GM18511 (cell line): ENCODE measurements around the gene PI4KB.
"Not testable (repeated sequence)": the region's sequence is repeated elsewhere in the genome, so short reads cannot be mapped to it uniquely, and the experiment has no call there.

Experiments used
- ATAC-seq: cut with Tn5 transposase; IDR thresholded peaks from one replicate; pipeline ENCODE4 v1.9.1; 2021; ENCODE audit warnings: mild to moderate bottlenecking, moderate library complexity; ENCODE audit not compliant: unreplicated experiment

PI4KB gene

GRCh38 chr1:151327223-151327902 lies at the start of gene PI4KB:
PI4KB (minus strand) TSS chr1:151327416; CDS start chr1:151316481, 10,935 bp downstream.
- ATAC-seq, result peak; percentile 83

DNA sequence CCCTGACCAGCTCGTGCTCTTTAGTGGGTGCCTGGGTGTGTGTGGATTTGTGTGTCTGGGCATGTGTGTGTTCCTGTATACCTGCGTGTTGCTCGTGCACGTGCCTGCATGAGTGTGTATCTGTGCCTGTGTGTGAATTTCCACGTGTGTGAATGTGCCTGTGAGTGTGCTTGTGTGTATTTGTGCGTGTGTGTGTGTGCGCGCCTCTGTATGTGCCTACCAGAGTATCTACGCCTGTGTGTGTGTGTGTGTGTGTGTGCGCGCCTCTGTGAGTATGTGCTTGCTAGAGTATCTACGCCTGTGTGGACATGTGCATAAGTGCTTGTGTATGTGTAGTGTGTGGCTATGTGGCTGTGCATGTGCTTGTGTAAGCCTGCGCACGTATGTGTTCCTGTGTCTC lies 46.0 kb upstream of the PI4KB start:
- no peak for ATAC-seq

- ATAC-seq, result no peak
These were observed 45.1 kb upstream of the PI4KB start, which contains the start of gene SELENBP1 for GRCh38 chr1:151372058-151372934. SELENBP1 (minus strand) TSS chr1:151372705; CDS start chr1:151372641, 64 bp downstream.

- ATAC-seq, result no peak
These were observed 44.3 kb upstream of the PI4KB start for GRCh38 chr1:151371370-151372057.

DNA sequence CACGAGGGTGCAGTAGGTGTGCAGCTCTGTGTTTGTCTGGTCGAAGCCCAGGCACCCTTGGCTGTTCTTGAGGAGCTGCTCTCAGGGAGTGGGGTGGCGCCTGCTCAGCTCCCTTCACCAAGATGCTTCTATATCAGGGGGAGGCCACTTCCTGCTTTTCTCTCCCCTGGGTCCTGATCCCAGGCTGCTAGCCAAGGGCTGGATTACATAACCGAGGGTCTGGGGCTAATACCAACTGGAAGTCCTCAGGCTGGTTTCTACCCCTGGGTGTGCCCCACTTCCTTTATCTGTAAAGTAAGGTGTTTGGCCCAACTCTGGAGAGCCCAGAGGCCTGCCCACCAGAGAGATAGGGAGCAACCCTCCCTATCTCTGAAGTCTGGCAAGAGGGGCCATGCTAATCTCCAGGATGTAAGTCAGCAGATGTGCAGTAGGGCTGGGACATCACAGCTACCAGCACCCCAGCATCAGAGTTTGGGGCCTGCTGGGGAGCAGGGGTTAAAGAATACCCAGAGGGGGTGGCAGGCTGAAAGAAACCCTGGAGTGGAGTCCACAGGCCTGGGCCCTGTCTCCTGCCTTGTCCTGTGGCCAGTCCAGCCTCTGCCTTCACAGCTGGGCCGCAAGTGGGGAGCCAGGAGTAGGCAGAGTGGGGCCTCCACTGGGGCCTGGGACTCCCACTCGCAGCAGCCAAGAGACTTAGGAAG lies 43.1 kb upstream of the PI4KB start:
- ATAC-seq, result no peak

- no peak for ATAC-seq
These were observed 42.4 kb upstream of the PI4KB start for GRCh38 chr1:151369621-151370048.

DNA sequence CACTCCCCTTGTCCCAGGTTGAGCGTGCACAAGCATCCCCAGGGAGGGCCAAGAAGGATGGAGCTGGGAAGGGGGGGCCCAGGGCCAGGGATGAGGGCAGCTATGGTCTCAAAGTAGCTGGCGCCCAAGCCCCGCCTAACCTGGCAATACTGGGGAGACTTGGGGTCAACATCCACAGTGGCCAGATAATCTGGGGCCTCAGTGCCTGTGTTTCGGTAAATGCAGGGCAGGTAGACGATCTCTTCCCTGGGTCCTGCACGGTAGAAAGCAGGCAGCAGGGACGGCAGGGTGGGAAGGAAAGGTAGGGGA lies 42.0 kb upstream of the PI4KB start:
- ATAC-seq, result no peak

GRCh38 chr1:151368393-151369301 lies 41.4 kb upstream of the PI4KB start:
- no peak for ATAC-seq

- no peak for ATAC-seq
These were observed 40.6 kb upstream of the PI4KB start for GRCh38 chr1:151367658-151368392.

DNA sequence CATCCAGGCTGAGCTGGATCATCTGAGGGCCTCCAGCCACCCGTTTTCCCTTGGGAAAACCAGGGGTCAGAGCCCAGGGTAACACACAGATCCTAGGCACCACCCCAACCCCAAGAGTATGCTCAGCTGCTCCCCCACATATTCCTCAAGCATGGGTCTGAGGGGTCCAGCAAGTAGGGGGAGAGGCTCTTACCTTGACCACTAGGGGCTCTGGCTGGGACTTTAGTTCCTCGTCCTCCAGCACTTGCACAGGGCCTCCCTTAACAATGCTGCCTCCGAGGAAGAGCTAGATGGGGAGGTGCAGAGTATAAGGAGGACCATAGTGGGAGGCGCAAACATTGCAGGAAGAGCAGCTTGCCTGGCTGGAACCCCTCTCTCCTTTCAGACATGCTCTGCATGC lies 37.8 kb upstream of the PI4KB start:
- ATAC-seq, result no peak

- ATAC-seq, result no peak
These were observed 35.3 kb upstream of the PI4KB start for GRCh38 chr1:151362308-151363155.

DNA sequence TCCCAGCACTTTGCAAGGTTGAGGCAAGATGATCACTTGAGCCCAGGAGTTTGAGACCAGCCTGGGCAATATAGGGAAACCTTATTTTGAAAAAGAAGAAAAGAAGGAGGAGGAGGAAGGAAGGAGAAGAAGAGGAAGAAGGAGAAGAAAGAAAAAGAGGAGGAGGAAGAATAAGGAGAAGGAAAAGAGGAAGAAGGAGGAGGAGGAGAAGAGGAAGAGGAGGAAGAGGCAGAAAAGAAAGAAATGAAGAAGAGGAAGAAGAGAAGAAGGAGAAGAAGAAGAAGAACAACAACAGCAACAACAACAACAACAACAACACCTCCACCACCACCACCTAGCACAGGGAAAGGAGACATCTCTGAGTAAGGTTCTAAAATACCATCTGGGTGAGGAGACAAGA lies 34.7 kb upstream of the PI4KB start:
- ATAC-seq, result no peak

GRCh38 chr1:151356696-151357095 lies 29.5 kb upstream of the PI4KB start:
- ATAC-seq, result no peak

DNA sequence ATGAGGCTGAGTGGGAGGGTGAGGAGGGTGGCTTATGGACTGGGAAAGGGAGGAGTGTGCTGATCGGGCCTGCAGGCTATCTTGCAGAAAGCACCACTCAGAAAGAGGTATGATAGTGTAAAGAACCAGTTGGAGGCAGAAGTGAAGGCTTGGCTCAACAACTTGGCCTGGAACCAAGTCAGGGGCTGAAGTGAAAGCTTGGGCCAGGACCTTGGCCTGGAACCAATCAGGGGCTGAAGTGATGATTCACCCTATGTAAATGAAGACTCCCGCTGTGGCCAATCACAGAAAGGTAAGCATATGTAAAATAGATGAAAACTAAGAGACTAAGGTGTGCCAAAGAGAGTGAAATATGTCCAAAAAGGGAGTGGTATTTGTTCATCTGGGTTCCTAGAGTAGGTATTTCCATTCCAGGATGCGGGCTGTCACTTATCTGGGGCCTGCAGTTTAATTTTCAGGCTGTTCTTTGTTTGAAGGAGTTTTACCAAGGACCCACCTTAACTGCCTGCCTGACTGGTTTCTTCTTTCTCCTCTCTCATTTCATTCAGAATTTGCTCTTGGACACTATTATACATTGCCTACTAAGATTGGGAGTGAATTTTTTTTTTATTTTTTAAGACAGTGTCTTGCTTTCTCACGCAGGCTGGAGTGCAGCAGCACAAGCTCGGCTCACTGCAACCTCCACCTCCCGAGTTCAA lies 25.0 kb upstream of the PI4KB start:
- no peak for ATAC-seq

DNA sequence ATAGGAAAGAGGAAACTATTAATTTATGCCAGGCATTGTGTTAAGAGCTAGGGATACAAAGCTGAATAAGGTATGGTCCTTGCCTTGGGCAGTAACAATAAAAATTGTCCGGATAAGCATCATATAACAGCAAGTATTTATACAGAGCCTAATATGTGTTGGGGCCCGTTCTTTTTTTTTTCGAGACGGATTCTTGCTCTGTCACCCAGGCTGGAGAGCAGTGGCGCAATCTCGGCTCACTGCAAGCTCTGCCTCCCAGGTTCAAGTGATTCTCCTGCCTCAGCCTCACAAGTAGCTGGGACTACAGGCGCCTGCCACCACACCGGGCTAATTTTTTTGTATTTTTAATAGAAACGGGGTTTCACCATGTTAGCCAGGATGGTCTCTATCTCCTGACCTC lies 23.1 kb upstream of the PI4KB start:
- not testable (repeated sequence) for ATAC-seq

DNA sequence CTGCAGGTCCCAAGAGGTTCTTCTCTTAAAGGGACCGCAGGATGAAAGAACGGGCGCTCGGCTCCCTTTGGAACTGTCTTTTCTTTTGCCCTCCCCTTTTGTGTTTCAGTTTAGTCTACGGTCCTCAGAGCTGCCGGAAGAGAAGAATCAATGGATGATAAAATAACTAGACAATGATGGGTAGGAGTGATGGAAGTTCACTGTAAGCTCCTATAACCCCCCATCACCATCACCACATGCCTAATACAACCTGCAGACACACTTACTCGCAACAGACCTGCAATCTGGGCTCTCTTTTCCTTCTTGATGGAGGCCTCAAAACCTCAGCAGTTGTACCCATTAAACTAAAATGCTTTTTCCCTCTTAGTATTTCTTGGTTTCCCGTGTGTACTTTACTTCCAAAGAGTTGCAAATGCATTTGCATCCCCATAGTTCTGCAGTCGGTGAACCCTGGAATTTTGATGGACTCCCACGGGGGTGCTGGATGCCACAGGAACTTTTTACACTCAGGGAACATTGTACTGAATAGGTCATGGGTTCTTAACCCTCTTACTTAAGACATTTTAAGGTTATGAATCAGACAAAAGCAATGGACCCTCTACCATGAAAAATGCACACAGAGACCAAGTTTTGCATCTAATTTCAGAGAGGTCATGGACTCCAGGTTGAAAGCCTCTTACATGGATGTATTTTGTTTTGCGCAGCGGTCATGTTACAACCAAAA lies 20.5 kb upstream of the PI4KB start:
- no peak for ATAC-seq
